RPMI7951 (cell line): ENCODE results near the gene ARSG. TPM values are rescaled to one million over a fixed set of nuclear protein-coding genes. Genes with fewer than 3 reads are reported as not detected.
A peak's percentile ranks its signal among the peaks of the same experiment; 100 is the strongest.
"Not testable (repeated sequence)": the region's sequence is repeated elsewhere in the genome, so short reads cannot be mapped to it uniquely, and the experiment has no call there.

Source experiments
- DNase-seq: peaks from one replicate; pipeline ENCODE4 v3.0.0-alpha.2; 2012; ENCODE audit warnings: low read depth
- total RNA-seq: library from RNA; depleted of rRNA; stranded (reverse); fragments of >200 nt; shearing (Covaris generic); gene quantifications from 2 replicates; pipeline ENCODE4 v1.2.3, GENCODE V29; 2014

ARSG gene
- total RNA-seq, 1 experiment from 2014 or later = 2.3 TPM

GRCh38 chr17:68277807-68278206, 13.5 kb upstream of the ARSG start:
- DNase-seq = no peak

GRCh38 chr17:68281965-68282364, 9.3 kb upstream of the ARSG start:
- not testable (repeated sequence) for DNase-seq

GRCh38 chr17:68288375-68288774, 2.9 kb upstream of the ARSG start:
- peak; percentile 41 for DNase-seq

- no peak for DNase-seq
These were observed 2.5 kb upstream of the ARSG start for GRCh38 chr17:68288804-68289203.

GRCh38 chr17:68289473-68289872, 1.8 kb upstream of the ARSG start:
- DNase-seq = no peak

GRCh38 chr17:68289936-68290267, 1.4 kb upstream of the ARSG start:
- no peak for DNase-seq

- no peak for DNase-seq
These were observed 884 bp upstream of the ARSG start for GRCh38 chr17:68290268-68290954.

GRCh38 chr17:68291836-68292688, 767 bp downstream of the ARSG start:
- DNase-seq = peak; percentile 71

- no peak for DNase-seq
These were observed 1.4 kb downstream of the ARSG start for GRCh38 chr17:68292689-68293040.

GRCh38 chr17:68293490-68294195, 2.3 kb downstream of the ARSG start:
- DNase-seq = no peak

- no peak for DNase-seq
These were observed 2.9 kb downstream of the ARSG start for GRCh38 chr17:68294196-68294555.

- no peak for DNase-seq
These were observed 3.3 kb downstream of the ARSG start for GRCh38 chr17:68294617-68295016.

- DNase-seq = no peak
These were observed 3.8 kb downstream of the ARSG start for GRCh38 chr17:68295086-68295485.

GRCh38 chr17:68296217-68297191, 5.2 kb downstream of the ARSG start:
- no peak for DNase-seq

- no peak for DNase-seq
These were observed 5.9 kb downstream of the ARSG start for GRCh38 chr17:68297195-68297594.

GRCh38 chr17:68298601-68299000, 7.3 kb downstream of the ARSG start:
- no peak for DNase-seq

GRCh38 chr17:68299817-68300216, 8.5 kb downstream of the ARSG start:
- DNase-seq = no peak

- DNase-seq = no peak
These were observed 10.2 kb downstream of the ARSG start for GRCh38 chr17:68301438-68301959.

- no peak for DNase-seq
These were observed 10.8 kb downstream of the ARSG start for GRCh38 chr17:68302066-68302564.

- DNase-seq = no peak
These were observed 11.4 kb downstream of the ARSG start for GRCh38 chr17:68302666-68303065.

GRCh38 chr17:68304706-68305105, 13.4 kb downstream of the ARSG start:
- DNase-seq = no peak
